ENCODE results near the gene PITRM1.

DNA sequence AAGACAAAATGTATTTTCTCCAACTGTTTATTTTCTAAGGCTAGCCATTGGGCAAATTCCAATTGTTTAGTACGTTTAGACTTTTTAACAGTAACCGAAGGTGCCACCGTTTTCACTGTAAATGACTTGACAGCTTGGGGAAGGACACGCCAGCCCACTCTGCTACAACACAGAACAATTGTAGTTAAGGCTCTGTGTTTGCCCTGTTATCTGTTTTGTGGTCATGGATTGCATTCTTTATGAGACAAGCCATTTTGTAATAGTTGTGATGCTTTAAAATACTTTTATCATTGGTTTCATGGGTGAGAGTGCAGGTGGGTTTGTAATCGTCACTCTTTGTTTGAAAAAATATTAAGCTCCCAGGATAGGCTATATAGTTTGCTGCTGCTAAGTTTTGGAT is 6.6 kb upstream of the PITRM1 start:
- TF ChIP-seq, protein P1, sequence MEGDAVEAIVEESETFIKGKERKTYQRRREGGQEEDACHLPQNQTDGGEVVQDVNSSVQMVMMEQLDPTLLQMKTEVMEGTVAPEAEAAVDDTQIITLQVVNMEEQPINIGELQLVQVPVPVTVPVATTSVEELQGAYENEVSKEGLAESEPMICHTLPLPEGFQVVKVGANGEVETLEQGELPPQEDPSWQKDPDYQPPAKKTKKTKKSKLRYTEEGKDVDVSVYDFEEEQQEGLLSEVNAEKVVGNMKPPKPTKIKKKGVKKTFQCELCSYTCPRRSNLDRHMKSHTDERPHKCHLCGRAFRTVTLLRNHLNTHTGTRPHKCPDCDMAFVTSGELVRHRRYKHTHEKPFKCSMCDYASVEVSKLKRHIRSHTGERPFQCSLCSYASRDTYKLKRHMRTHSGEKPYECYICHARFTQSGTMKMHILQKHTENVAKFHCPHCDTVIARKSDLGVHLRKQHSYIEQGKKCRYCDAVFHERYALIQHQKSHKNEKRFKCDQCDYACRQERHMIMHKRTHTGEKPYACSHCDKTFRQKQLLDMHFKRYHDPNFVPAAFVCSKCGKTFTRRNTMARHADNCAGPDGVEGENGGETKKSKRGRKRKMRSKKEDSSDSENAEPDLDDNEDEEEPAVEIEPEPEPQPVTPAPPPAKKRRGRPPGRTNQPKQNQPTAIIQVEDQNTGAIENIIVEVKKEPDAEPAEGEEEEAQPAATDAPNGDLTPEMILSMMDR (optimal IDR thresholded peaks at IDR 0.05 in 1 of 3, IDR thresholded peaks at IDR 0.05 in 1 of 3, conservative IDR thresholded peaks at IDR 0.05 in 1 of 3; ENCODE audit: extremely low read depth in 1 of 3, insufficient read depth in 2 of 3, low read length in 3 of 3) = no peak
- TF ChIP-seq EZH2 (IDR thresholded peaks at IDR 0.05; ENCODE audit: low read length) = no peak

All from keratinocyte (primary cell).